CD14-positive monocyte (primary cell): ENCODE results near the gene MED17. TPM values are rescaled to one million over a fixed set of nuclear protein-coding genes. Genes with fewer than 3 reads are reported as not detected.

Experiments used
- DNase-seq, 3 donors: peaks; one replicate each; pipeline ENCODE4 v3.0.0-alpha.2; 2011 to 2022
- H2AFZ ChIP-seq: 2 replicates; pipeline ENCODE4 v1.6.0; 2012; ENCODE audit warnings: mild to moderate bottlenecking, low read depth, low read length, inconsistent platforms; ENCODE audit not compliant: insufficient read depth, poor library complexity, severe bottlenecking
- H3K27ac ChIP-seq, 2 donors: 1 replicate in 1 of 2; 2 replicates in 1 of 2; pipeline ENCODE4 v1.5.1; 2012 to 2013; ENCODE audit warnings: low read length in 2 of 2, control low read depth in 1 of 2, inconsistent platforms in 1 of 2, low read depth in 1 of 2, mild to moderate bottlenecking in 1 of 2
- H3K27me3 ChIP-seq, 2 donors: one replicate each; pipeline versions ENCODE4 v1.6.0 to v1.6.1; 2011 to 2013; ENCODE audit warnings: low read length in 2 of 2; ENCODE audit not compliant: control insufficient read depth in 2 of 2, insufficient read depth in 2 of 2
- H3K36me3 ChIP-seq, 2 donors: replicated peaks in 1 of 2; 1 replicate in 1 of 2; 2 replicates in 1 of 2; pipeline versions ENCODE4 v1.5.1 to v1.6.1; 2012 to 2013; ENCODE audit warnings: low read length in 2 of 2, control low read depth in 1 of 2, inconsistent platforms in 1 of 2, mild to moderate bottlenecking in 1 of 2; ENCODE audit not compliant: insufficient read depth in 2 of 2, control insufficient read depth in 1 of 2
- H3K4me1 ChIP-seq, 2 donors: 1 replicate in 1 of 2; 2 replicates in 1 of 2; pipeline versions ENCODE4 v1.5.1 to v1.6.1; 2012 to 2013; ENCODE audit warnings: low read length in 2 of 2, control low read depth in 1 of 2, inconsistent platforms in 1 of 2, mild to moderate bottlenecking in 1 of 2, moderate library complexity in 1 of 2; ENCODE audit not compliant: insufficient read depth in 2 of 2, control insufficient read depth in 1 of 2
- H3K4me2 ChIP-seq: replicated peaks from 2 replicates; pipeline ENCODE3; 2012; ENCODE audit warnings: low read length, moderate library complexity, mild to moderate bottlenecking; ENCODE audit not compliant: poor library complexity, severe bottlenecking; ENCODE audit errors: extremely low read depth
- H3K4me3 ChIP-seq, 3 experiments: fragments of 200-600 bp in 1 of 3; sonication (generic) in 1 of 3; replicated peaks in 1 of 3; 1 replicate in 2 of 3; 2 replicates in 1 of 3; pipeline ENCODE4 v1.5.1; 2011 to 2013; ENCODE audit warnings: low read length in 3 of 3, mild to moderate bottlenecking in 3 of 3, control low read depth in 2 of 3, low read depth in 2 of 3, inconsistent platforms in 1 of 3, moderate library complexity in 1 of 3
- H3K79me2 ChIP-seq: 2 replicates; pipeline ENCODE4 v1.6.0; 2012; ENCODE audit warnings: mild to moderate bottlenecking, control low read depth, inconsistent platforms, low read length, moderate library complexity; ENCODE audit not compliant: insufficient read depth
- H3K9ac ChIP-seq: 2 replicates; pipeline ENCODE4 v1.6.0; 2017; ENCODE audit warnings: low read length, mild to moderate bottlenecking; ENCODE audit not compliant: insufficient read depth, poor library complexity, severe bottlenecking
- H3K9me3 ChIP-seq, 2 donors: replicated peaks in 1 of 2; 1 replicate in 1 of 2; 2 replicates in 1 of 2; pipeline versions ENCODE4 v1.5.1 to v1.6.1; 2012 to 2013; ENCODE audit warnings: low read length in 2 of 2, control low read depth in 1 of 2; ENCODE audit not compliant: control insufficient read depth in 1 of 2, insufficient read depth in 1 of 2
- H4K20me1 ChIP-seq: 2 replicates; pipeline ENCODE4 v1.6.0; 2012; ENCODE audit warnings: mild to moderate bottlenecking, low read length, control low read depth, moderate library complexity; ENCODE audit not compliant: insufficient read depth
- H3K27ac Mint-ChIP-seq, 7 donors: one replicate each; pipeline ENCODE4 v1.8.0; 2020; ENCODE audit warnings: mild to moderate bottlenecking in 7 of 7, mixed read lengths in 7 of 7, moderate library complexity in 6 of 7, inconsistent platforms in 2 of 7
- H3K27me3 Mint-ChIP-seq, 3 donors: one replicate each; pipeline ENCODE4 v1.8.0; 2021 to 2022; ENCODE audit warnings: low read depth in 3 of 3, mild to moderate bottlenecking in 3 of 3, mixed read lengths in 3 of 3, moderate library complexity in 3 of 3, inconsistent platforms in 1 of 3
- H3K36me3 Mint-ChIP-seq, 2 donors: one replicate each; pipeline ENCODE4 v1.8.0; 2020; ENCODE audit warnings: mixed read lengths in 2 of 2, inconsistent platforms in 1 of 2, mild to moderate bottlenecking in 1 of 2
- H3K4me1 Mint-ChIP-seq: one replicate; pipeline ENCODE4 v1.8.0; 2020; ENCODE audit warnings: mild to moderate bottlenecking, mixed read lengths
- H3K4me3 Mint-ChIP-seq, 2 donors: one replicate each; pipeline ENCODE4 v1.8.0; 2020; ENCODE audit warnings: mild to moderate bottlenecking in 2 of 2, mixed read lengths in 2 of 2, moderate library complexity in 1 of 2
- H3K9me3 Mint-ChIP-seq, 7 donors: one replicate each; pipeline ENCODE4 v1.8.0; 2020 to 2022; ENCODE audit warnings: mixed read lengths in 7 of 7, mild to moderate bottlenecking in 6 of 7, moderate library complexity in 6 of 7, inconsistent platforms in 2 of 7
- WGBS: methylation state at CpG from one replicate; pipeline ENCODE4 v1.1.5; 2013; ENCODE audit warnings: missing lambda C conversion rate; ENCODE audit not compliant: insufficient coverage; 5-methylcytosine and 5-hydroxymethylcytosine counted together
- intact Hi-C, 2 donors: fragments of 100-400 bp; cut with micrococcal nuclease; formaldehyde crosslinking; loops; one replicate each; pipeline versions ENCODE4 v1.15.0 to v1.15.1; 2023
- polyA plus RNA-seq, 3 donors: library from polyadenylated mRNA; depleted of rRNA in 1 of 3; unstranded in 2 of 3; stranded (reverse) in 1 of 3; fragments of 300-500 nt in 2 of 3; fragments of >200 nt in 1 of 3; fragmentation: Illumina TruSeq in 2 of 3; gene quantifications; 1 replicate in 2 of 3; 2 replicates in 1 of 3; pipeline ENCODE4 v1.2.3, GENCODE V29; 2012 to 2021
- TF ChIP-seq, protein P1 (sequence below): fragments of 200-600 bp; IDR thresholded peaks from one replicate; pipeline ENCODE4 v1.8.0; 2022; ENCODE audit warnings: antibody characterized with exemption, mild to moderate bottlenecking

MED17 gene
- polyA plus RNA-seq, 3 donors = 3.4 to 12.8 (median 4.4) TPM

- no peak overlapping the region for H3K4me3 ChIP-seq
- H3K9me3 ChIP-seq = no peaks in the 10 kb centered on the region
- H3K36me3 ChIP-seq = no peaks in the 10 kb centered on the region
- H3K27me3 ChIP-seq = no peaks in the 10 kb centered on the region
- no peak overlapping the region for H3K27ac Mint-ChIP-seq
- H4K20me1 ChIP-seq = no peaks in the 10 kb centered on the region
- peaks cover 1 to 2% (median 2%) of the 10 kb centered on the region in 3 donors for H3K27me3 Mint-ChIP-seq
- H3K4me1 Mint-ChIP-seq = no peaks in the 10 kb centered on the region
- no peak overlapping the region for H3K4me2 ChIP-seq
- no peak overlapping the region for H3K27ac ChIP-seq
- no peaks in the 10 kb centered on the region for H3K79me2 ChIP-seq
- H3K4me1 ChIP-seq = no peaks in the 10 kb centered on the region
- H2AFZ ChIP-seq = no peak overlapping the region
- no peak overlapping the region for H3K9ac ChIP-seq
- H3K4me3 Mint-ChIP-seq = no peak overlapping the region
- TF ChIP-seq, protein P1, sequence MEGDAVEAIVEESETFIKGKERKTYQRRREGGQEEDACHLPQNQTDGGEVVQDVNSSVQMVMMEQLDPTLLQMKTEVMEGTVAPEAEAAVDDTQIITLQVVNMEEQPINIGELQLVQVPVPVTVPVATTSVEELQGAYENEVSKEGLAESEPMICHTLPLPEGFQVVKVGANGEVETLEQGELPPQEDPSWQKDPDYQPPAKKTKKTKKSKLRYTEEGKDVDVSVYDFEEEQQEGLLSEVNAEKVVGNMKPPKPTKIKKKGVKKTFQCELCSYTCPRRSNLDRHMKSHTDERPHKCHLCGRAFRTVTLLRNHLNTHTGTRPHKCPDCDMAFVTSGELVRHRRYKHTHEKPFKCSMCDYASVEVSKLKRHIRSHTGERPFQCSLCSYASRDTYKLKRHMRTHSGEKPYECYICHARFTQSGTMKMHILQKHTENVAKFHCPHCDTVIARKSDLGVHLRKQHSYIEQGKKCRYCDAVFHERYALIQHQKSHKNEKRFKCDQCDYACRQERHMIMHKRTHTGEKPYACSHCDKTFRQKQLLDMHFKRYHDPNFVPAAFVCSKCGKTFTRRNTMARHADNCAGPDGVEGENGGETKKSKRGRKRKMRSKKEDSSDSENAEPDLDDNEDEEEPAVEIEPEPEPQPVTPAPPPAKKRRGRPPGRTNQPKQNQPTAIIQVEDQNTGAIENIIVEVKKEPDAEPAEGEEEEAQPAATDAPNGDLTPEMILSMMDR = no peak
- no peak for DNase-seq
- intact Hi-C loops = no loop called here
- H3K9me3 Mint-ChIP-seq = peaks cover 0 to 2% (median 0%) of the 10 kb centered on the region in 7 donors
- H3K36me3 Mint-ChIP-seq = peaks cover 0 to 6% of the 10 kb centered on the region in 2 donors
- WGBS = no CpG with 5 or more reads among the region's 2 CpGs
Measured at GRCh38 chr11:93821617-93822016, 37.5 kb downstream of the MED17 start.

DNA sequence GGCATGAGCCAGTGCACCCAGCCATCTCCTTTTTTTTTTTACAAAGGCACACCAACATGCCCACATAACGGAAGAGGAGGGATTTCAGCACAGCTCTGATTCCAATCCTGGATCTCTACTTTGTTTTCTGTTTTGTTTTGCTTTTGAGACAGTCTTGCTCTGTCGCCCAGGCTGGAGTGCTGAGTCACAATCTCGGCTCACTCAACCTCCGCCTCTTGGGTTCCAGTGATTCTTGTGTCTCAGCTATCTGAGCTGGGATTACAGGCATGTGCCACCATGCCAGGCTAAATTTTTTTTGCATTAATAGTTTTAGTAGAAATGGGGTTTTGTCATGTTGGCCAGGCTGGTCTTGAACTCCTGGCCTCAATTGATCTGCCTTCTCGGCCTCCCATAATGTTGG, 38.3 kb downstream of the MED17 start:
- Mint-ChIP-seq H3K4me3 (no peak overlapping the region), H3K4me1 (no peaks in the 10 kb centered on the region), H3K36me3 (peaks cover 0 to 3% of the 10 kb centered on the region in 2 donors), H3K9me3 (peaks cover 0 to 2% (median 0%) of the 10 kb centered on the region in 7 donors), H3K27me3 (peaks cover 1 to 2% (median 2%) of the 10 kb centered on the region in 3 donors), H3K27ac (no peak overlapping the region)
- no peak for DNase-seq
- no peak overlapping the region for H3K27ac ChIP-seq
- H3K4me3 ChIP-seq = no peak overlapping the region
- intact Hi-C loops = no loop called here
- H3K27me3 ChIP-seq = no peaks in the 10 kb centered on the region
- TF ChIP-seq, protein P1 = no peak
- H2AFZ ChIP-seq = no peak overlapping the region
- 93% methylated on average over 5 of the region's 5 CpGs for WGBS
- H3K79me2 ChIP-seq = no peaks in the 10 kb centered on the region
- no peaks in the 10 kb centered on the region for H3K36me3 ChIP-seq
- H3K4me1 ChIP-seq = no peaks in the 10 kb centered on the region
- H3K4me2 ChIP-seq = no peak overlapping the region
- H4K20me1 ChIP-seq = no peaks in the 10 kb centered on the region
- no peak overlapping the region for H3K9ac ChIP-seq
- H3K9me3 ChIP-seq = no peaks in the 10 kb centered on the region
